Liver (tissue), 9 donors: ENCODE measurements around the gene CSF2. TPM values are rescaled to one million over a fixed set of nuclear protein-coding genes. Genes with fewer than 3 reads are reported as not detected.

Experiments
- DNase-seq: peaks from one replicate; pipeline ENCODE4 v3.0.0-alpha.2; 2017; ENCODE audit warnings: low spot score
- H3K27ac ChIP-seq, 2 donors: one replicate each; pipeline ENCODE4 v1.7.0; 2013; ENCODE audit warnings: inconsistent platforms in 2 of 2, low read length in 2 of 2, control low read depth in 1 of 2, low read depth in 1 of 2, mild to moderate bottlenecking in 1 of 2
- H3K27me3 ChIP-seq, 4 donors: one replicate each; pipeline versions ENCODE4 v1.6.1 to v1.7.0; 2013; ENCODE audit warnings: low read length in 3 of 4, inconsistent platforms in 1 of 4, mild to moderate bottlenecking in 1 of 4, moderate library complexity in 1 of 4; ENCODE audit not compliant: control insufficient read depth in 4 of 4, insufficient read depth in 4 of 4
- H3K36me3 ChIP-seq, 4 donors: one replicate each; pipeline versions ENCODE4 v1.6.1 to v1.7.0; 2013; ENCODE audit warnings: low read length in 3 of 4, mild to moderate bottlenecking in 3 of 4, low read depth in 1 of 4, moderate library complexity in 1 of 4; ENCODE audit not compliant: control insufficient read depth in 4 of 4, insufficient read depth in 3 of 4
- H3K4me1 ChIP-seq, 4 donors: one replicate each; pipeline versions ENCODE4 v1.6.1 to v1.7.0; 2013; ENCODE audit warnings: low read length in 3 of 4, mild to moderate bottlenecking in 3 of 4, moderate library complexity in 1 of 4; ENCODE audit not compliant: control insufficient read depth in 4 of 4, insufficient read depth in 4 of 4
- H3K4me3 ChIP-seq, 3 donors: one replicate each; pipeline versions ENCODE4 v1.6.1 to v1.7.0; 2013; ENCODE audit warnings: low read length in 3 of 3, control low read depth in 1 of 3, low read depth in 1 of 3, mild to moderate bottlenecking in 1 of 3
- H3K9ac ChIP-seq, 2 donors: one replicate each; pipeline ENCODE4 v1.7.0; 2013; ENCODE audit warnings: low read length in 2 of 2, mild to moderate bottlenecking in 2 of 2, moderate library complexity in 2 of 2, control low read depth in 1 of 2, low read depth in 1 of 2
- H3K9me3 ChIP-seq, 4 donors: one replicate each; pipeline versions ENCODE4 v1.6.1 to v1.7.0; 2013; ENCODE audit warnings: low read length in 3 of 4; ENCODE audit not compliant: control insufficient read depth in 4 of 4
- EGR1 ChIP-seq, 2 donors: IDR thresholded peaks; 2 replicates each; pipeline ENCODE4 v1.6.1; 2016 to 2018; ENCODE audit warnings: antibody characterized with exemption in 2 of 2, low read depth in 2 of 2
- FOXA1 ChIP-seq: IDR thresholded peaks from 2 replicates; pipeline ENCODE4 v1.6.1; 2016; ENCODE audit warnings: antibody characterized with exemption
- FOXA2 ChIP-seq: IDR thresholded peaks from 2 replicates; pipeline ENCODE4 v1.6.1; 2016; ENCODE audit warnings: antibody characterized with exemption
- HNF4A ChIP-seq, 2 donors: conservative IDR thresholded peaks; 2 replicates each; pipeline ENCODE4 v1.6.1; 2016; ENCODE audit warnings: antibody characterized with exemption in 2 of 2, mild to moderate bottlenecking in 2 of 2
- HNF4G ChIP-seq: IDR thresholded peaks from 2 replicates; pipeline ENCODE4 v1.6.1; 2016; ENCODE audit warnings: antibody characterized with exemption
- JUND ChIP-seq, 2 donors: IDR thresholded peaks; 2 replicates each; pipeline ENCODE4 v1.6.1; 2016; ENCODE audit warnings: antibody characterized with exemption in 2 of 2
- MAX ChIP-seq: IDR thresholded peaks from 2 replicates; pipeline ENCODE4 v1.6.1; 2016; ENCODE audit warnings: antibody characterized with exemption
- NR2F2 ChIP-seq: IDR thresholded peaks from 2 replicates; pipeline ENCODE4 v1.6.1; 2016; ENCODE audit warnings: antibody characterized with exemption
- RAD21 ChIP-seq, 2 donors: IDR thresholded peaks; 2 replicates each; pipeline ENCODE4 v1.6.1; 2016; ENCODE audit warnings: antibody characterized with exemption in 2 of 2, mild to moderate bottlenecking in 2 of 2
- SP1 ChIP-seq: IDR thresholded peaks from 2 replicates; pipeline ENCODE4 v1.6.1; 2018; ENCODE audit warnings: antibody characterized with exemption, mild to moderate bottlenecking
- TAF1 ChIP-seq: conservative IDR thresholded peaks from 2 replicates; pipeline ENCODE4 v1.6.1; 2016; ENCODE audit warnings: antibody characterized with exemption, mild to moderate bottlenecking
- YY1 ChIP-seq: IDR thresholded peaks from 2 replicates; pipeline ENCODE4 v1.6.1; 2016; ENCODE audit warnings: antibody characterized with exemption, mild to moderate bottlenecking
- WGBS: extraction: QIAGEN DNeasy Blood & Tissue Kit; methylation state at CpG from one replicate; pipeline ENCODE4 v1.1.7; 2013; 5-methylcytosine and 5-hydroxymethylcytosine counted together
- polyA plus RNA-seq, 2 donors: library from polyadenylated mRNA; stranded (reverse) in 1 of 2; unstranded in 1 of 2; fragments of 200-250 nt in 1 of 2; fragments of >200 nt in 1 of 2; fragmentation: Nextera tagmentation in 1 of 2; extraction: Ambion mirVana in 1 of 2; gene quantifications; one replicate each; pipeline versions ENCODE4 v1.2.1 to v1.2.3, GENCODE V29; 2013 to 2015
- total RNA-seq, 2 donors: library from RNA; depleted of rRNA; stranded (reverse); fragments of >200 nt; gene quantifications; one replicate each; pipeline ENCODE4 v1.2.3, GENCODE V29; 2014
- TF ChIP-seq, protein P1 (sequence below): fragments of 150-350 bp; IDR thresholded peaks from 2 replicates; pipeline ENCODE4 v1.5.1; 2017; ENCODE audit warnings: improper control_type of control experiment, low read depth, low read length; ENCODE audit not compliant: missing input control
- TF ChIP-seq, protein P2 (sequence below): IDR thresholded peaks from 2 replicates; pipeline ENCODE4 v1.6.1; 2016; ENCODE audit warnings: antibody characterized with exemption
- TF ChIP-seq, protein P3 (sequence below): IDR thresholded peaks from 2 replicates; pipeline ENCODE4 v1.6.1; 2016; ENCODE audit warnings: antibody characterized with exemption
- TF ChIP-seq, protein P4 (sequence below): IDR thresholded peaks from 2 replicates; pipeline ENCODE4 v1.6.1; 2016; ENCODE audit warnings: antibody characterized with exemption, mild to moderate bottlenecking
- donor health status: healthy.
- donor health status: healthy.
- donor health status: healthy.
- donor health status: healthy.
- donor health status: healthy.

Gene CSF2
- total and polyA plus RNA-seq, 4 donors = not detected

DNA sequence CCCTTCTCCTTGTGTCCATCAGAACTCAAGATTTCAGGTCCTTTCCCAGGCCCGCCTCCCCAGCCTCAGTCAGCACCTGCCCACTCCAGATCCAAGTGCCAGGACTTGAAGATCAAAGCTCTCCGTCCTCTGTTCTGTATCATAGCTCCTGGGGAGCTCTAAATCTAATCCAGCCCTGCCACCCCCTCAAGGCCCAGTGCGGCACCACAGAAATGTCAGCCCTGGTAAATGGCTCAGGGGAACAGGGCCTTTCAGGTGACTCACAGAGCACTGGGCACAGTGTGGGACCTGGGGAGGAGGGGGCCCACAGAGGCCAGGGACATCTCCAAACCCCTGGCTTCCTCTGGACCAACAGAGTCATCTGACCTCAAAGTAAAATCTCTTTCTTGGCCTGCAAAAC lies 6.0 kb downstream of the CSF2 start:
- Histone ChIP-seq H3K27ac (no peak overlapping the region), H3K4me3 (no peak overlapping the region), H3K4me1 (no peaks in the 10 kb centered on the region), H3K9ac (no peak overlapping the region), H3K9me3 (no peaks in the 10 kb centered on the region), H3K27me3 (no peaks in the 10 kb centered on the region), H3K36me3 (no peaks in the 10 kb centered on the region)
- WGBS = 76% methylated on average over 3 of the region's 3 CpGs
- TF ChIP-seq FOXA2 (no peak), YY1 (no peak), SP1 (no peak), JUND (IDR thresholded peaks at IDR 0.05) (no peak), NR2F2 (no peak), HNF4G (no peak), RAD21 (IDR thresholded peaks at IDR 0.05) (no peak), HNF4A (conservative IDR thresholded peaks at IDR 0.05) (no peak), TAF1 (no peak)
- TF ChIP-seq, protein P1, sequence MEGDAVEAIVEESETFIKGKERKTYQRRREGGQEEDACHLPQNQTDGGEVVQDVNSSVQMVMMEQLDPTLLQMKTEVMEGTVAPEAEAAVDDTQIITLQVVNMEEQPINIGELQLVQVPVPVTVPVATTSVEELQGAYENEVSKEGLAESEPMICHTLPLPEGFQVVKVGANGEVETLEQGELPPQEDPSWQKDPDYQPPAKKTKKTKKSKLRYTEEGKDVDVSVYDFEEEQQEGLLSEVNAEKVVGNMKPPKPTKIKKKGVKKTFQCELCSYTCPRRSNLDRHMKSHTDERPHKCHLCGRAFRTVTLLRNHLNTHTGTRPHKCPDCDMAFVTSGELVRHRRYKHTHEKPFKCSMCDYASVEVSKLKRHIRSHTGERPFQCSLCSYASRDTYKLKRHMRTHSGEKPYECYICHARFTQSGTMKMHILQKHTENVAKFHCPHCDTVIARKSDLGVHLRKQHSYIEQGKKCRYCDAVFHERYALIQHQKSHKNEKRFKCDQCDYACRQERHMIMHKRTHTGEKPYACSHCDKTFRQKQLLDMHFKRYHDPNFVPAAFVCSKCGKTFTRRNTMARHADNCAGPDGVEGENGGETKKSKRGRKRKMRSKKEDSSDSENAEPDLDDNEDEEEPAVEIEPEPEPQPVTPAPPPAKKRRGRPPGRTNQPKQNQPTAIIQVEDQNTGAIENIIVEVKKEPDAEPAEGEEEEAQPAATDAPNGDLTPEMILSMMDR = no peak
- TF ChIP-seq, protein P2, sequence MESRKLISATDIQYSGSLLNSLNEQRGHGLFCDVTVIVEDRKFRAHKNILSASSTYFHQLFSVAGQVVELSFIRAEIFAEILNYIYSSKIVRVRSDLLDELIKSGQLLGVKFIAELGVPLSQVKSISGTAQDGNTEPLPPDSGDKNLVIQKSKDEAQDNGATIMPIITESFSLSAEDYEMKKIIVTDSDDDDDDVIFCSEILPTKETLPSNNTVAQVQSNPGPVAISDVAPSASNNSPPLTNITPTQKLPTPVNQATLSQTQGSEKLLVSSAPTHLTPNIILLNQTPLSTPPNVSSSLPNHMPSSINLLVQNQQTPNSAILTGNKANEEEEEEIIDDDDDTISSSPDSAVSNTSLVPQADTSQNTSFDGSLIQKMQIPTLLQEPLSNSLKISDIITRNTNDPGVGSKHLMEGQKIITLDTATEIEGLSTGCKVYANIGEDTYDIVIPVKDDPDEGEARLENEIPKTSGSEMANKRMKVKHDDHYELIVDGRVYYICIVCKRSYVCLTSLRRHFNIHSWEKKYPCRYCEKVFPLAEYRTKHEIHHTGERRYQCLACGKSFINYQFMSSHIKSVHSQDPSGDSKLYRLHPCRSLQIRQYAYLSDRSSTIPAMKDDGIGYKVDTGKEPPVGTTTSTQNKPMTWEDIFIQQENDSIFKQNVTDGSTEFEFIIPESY = no peak
- TF ChIP-seq, protein P3, sequence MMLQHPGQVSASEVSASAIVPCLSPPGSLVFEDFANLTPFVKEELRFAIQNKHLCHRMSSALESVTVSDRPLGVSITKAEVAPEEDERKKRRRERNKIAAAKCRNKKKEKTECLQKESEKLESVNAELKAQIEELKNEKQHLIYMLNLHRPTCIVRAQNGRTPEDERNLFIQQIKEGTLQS = no peak
- DNase-seq = no peak

GRCh38 chr5:132080595-132080994 lies 7.0 kb downstream of the CSF2 start:
- H3K4me3 ChIP-seq = no peak overlapping the region
- H3K27me3 ChIP-seq = no peaks in the 10 kb centered on the region
- no peak overlapping the region for H3K9ac ChIP-seq
- TF ChIP-seq RAD21 (IDR thresholded peaks at IDR 0.05) = no peak
- no peak for TF ChIP-seq EGR1 (IDR thresholded peaks at IDR 0.05; ENCODE audit: low read depth in 2 of 2)
- TF ChIP-seq, protein P4, sequence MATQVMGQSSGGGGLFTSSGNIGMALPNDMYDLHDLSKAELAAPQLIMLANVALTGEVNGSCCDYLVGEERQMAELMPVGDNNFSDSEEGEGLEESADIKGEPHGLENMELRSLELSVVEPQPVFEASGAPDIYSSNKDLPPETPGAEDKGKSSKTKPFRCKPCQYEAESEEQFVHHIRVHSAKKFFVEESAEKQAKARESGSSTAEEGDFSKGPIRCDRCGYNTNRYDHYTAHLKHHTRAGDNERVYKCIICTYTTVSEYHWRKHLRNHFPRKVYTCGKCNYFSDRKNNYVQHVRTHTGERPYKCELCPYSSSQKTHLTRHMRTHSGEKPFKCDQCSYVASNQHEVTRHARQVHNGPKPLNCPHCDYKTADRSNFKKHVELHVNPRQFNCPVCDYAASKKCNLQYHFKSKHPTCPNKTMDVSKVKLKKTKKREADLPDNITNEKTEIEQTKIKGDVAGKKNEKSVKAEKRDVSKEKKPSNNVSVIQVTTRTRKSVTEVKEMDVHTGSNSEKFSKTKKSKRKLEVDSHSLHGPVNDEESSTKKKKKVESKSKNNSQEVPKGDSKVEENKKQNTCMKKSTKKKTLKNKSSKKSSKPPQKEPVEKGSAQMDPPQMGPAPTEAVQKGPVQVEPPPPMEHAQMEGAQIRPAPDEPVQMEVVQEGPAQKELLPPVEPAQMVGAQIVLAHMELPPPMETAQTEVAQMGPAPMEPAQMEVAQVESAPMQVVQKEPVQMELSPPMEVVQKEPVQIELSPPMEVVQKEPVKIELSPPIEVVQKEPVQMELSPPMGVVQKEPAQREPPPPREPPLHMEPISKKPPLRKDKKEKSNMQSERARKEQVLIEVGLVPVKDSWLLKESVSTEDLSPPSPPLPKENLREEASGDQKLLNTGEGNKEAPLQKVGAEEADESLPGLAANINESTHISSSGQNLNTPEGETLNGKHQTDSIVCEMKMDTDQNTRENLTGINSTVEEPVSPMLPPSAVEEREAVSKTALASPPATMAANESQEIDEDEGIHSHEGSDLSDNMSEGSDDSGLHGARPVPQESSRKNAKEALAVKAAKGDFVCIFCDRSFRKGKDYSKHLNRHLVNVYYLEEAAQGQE = no peak
- TF ChIP-seq, protein P1 = no peak
- TF ChIP-seq, protein P3 = no peak
- TF ChIP-seq MAX = no peak
- TF ChIP-seq YY1 = no peak
- TF ChIP-seq, protein P2 = no peak
- no peak for TF ChIP-seq HNF4G
- no peak for TF ChIP-seq JUND (IDR thresholded peaks at IDR 0.05)
- no peak for TF ChIP-seq FOXA1
- no peak for TF ChIP-seq TAF1
- no peak for TF ChIP-seq NR2F2
- WGBS = 95% methylated on average over 3 of the region's 3 CpGs
- H3K36me3 ChIP-seq = no peaks in the 10 kb centered on the region
- H3K4me1 ChIP-seq = no peaks in the 10 kb centered on the region
- no peak overlapping the region for H3K27ac ChIP-seq
- H3K9me3 ChIP-seq = no peaks in the 10 kb centered on the region
- DNase-seq = no peak
